Mucosa of rectum (tissue), 2 donors: Measurements from ENCODE around the gene SEMA6C.

ENCODE experiments used
- H3K27ac ChIP-seq, 2 donors: one replicate each; pipeline ENCODE4 v1.7.0; 2013; ENCODE audit warnings: inconsistent platforms in 2 of 2, low read depth in 2 of 2, low read length in 2 of 2
- H3K27me3 ChIP-seq, 2 donors: one replicate each; pipeline ENCODE4 v1.7.0; 2013; ENCODE audit warnings: low read length in 2 of 2; ENCODE audit not compliant: control insufficient read depth in 2 of 2, insufficient read depth in 2 of 2
- H3K36me3 ChIP-seq, 2 donors: one replicate each; pipeline ENCODE4 v1.7.0; 2013; ENCODE audit warnings: low read length in 2 of 2; ENCODE audit not compliant: control insufficient read depth in 2 of 2, insufficient read depth in 2 of 2
- H3K4me1 ChIP-seq, 2 donors: one replicate each; pipeline ENCODE4 v1.7.0; 2013; ENCODE audit warnings: low read length in 2 of 2, mild to moderate bottlenecking in 1 of 2; ENCODE audit not compliant: control insufficient read depth in 2 of 2, insufficient read depth in 2 of 2
- H3K4me3 ChIP-seq, 2 donors: one replicate each; pipeline ENCODE4 v1.7.0; 2013; ENCODE audit warnings: low read length in 2 of 2
- H3K9ac ChIP-seq, 2 donors: one replicate each; pipeline ENCODE4 v1.7.0; 2013; ENCODE audit warnings: low read length in 2 of 2, low read depth in 1 of 2, mild to moderate bottlenecking in 1 of 2
- H3K9me3 ChIP-seq, 2 donors: one replicate each; pipeline ENCODE4 v1.7.0; 2013; ENCODE audit warnings: low read length in 2 of 2; ENCODE audit not compliant: control insufficient read depth in 2 of 2
- donor health status: healthy.
- donor health status: Normal muscosa, but diverticular disease.

Gene SEMA6C

DNA sequence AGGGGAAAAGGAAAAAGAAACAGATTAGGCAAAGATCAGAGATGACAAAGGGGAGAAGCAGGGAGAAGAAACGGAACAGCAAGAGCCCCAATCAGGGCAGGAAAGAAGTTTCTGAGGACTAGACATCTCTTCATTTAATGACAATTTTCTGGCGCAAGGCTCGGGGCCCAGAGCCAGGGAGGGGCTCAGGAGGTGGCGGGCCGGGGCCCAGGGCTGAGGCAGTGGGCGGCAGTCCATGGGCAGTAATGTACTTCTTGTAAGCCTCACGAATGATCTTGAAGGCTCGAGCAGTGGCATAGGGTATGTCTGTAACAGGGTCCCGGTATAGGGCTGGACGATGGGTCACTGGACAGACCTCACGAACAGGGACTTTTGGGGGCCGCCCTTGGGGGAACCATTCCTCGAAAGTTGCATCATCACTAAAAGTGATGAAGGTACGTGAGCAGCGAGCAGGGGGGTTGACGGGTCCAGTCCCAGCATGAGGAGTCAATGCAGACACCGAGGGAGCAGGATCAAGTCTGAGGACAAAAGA is 30.1 kb upstream of the SEMA6C start:
- no peaks in the 10 kb centered on the region for H3K27me3 ChIP-seq
- no peaks in the 10 kb centered on the region for H3K9me3 ChIP-seq
- H3K36me3 ChIP-seq = peaks cover 48 to 67% of the 10 kb centered on the region in 2 donors
- H3K9ac ChIP-seq = no peak overlapping the region
- no peak overlapping the region for H3K4me3 ChIP-seq
- H3K27ac ChIP-seq = no peak overlapping the region
- H3K4me1 ChIP-seq = no peaks in the 10 kb centered on the region

- Histone ChIP-seq H3K9ac (no peak within 1 kb of the TSS), H3K36me3 (peaks cover 49 to 66% of the 10 kb centered on the region in 2 donors), H3K27ac (no peak within 1 kb of the TSS)
Measured at GRCh38 chr1:151175863-151176262, 29.4 kb upstream of the SEMA6C start, which contains the start of gene TMOD4. Gene TMOD4, minus strand, starts transcription at chr1:151175981. Its CDS starts 1,106 bp downstream, at chr1:151174875.

GRCh38 chr1:151175041-151175741 is 28.8 kb upstream of the SEMA6C start:
- peaks cover 49 to 69% of the 10 kb centered on the region in 2 donors for H3K36me3 ChIP-seq
- no peaks in the 10 kb centered on the region for H3K9me3 ChIP-seq
- no peak overlapping the region for H3K27ac ChIP-seq
- H3K4me1 ChIP-seq = no peaks in the 10 kb centered on the region
- H3K9ac ChIP-seq = no peak overlapping the region
- no peak overlapping the region for H3K4me3 ChIP-seq
- no peaks in the 10 kb centered on the region for H3K27me3 ChIP-seq

More at GRCh38 chr1:151175863-151176262, 29.4 kb upstream of the SEMA6C start, which contains the start of gene TMOD4:
- Histone ChIP-seq H3K9me3 (no peaks in the 10 kb centered on the region), H3K4me3 (no peak within 1 kb of the TSS), H3K4me1 (no peaks in the 10 kb centered on the region), H3K27me3 (no peaks in the 10 kb centered on the region)

DNA sequence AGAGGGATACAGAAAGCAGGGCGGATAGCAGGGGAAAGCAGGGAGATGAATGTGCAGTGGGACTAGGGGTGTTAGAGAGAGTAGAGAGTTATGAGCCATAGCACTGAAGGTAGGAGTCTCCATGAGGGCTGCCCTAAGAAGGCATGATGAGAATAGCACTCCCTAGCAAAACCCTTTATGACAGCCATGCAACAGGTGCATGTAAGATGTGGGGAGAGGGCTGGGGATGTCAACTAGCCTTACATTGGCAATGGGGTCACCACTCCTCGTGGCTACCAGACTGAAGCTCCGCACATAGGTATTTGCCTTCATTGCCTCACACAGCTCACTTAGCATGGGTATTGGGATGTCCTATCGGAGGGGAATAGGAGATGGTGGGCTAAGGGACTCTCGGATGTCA is 24.8 kb upstream of the SEMA6C start:
- Histone ChIP-seq H3K9ac (no peak overlapping the region), H3K27ac (no peak overlapping the region), H3K36me3 (peaks cover 31 to 55% of the 10 kb centered on the region in 2 donors), H3K27me3 (no peaks in the 10 kb centered on the region), H3K4me3 (no peak overlapping the region), H3K9me3 (no peaks in the 10 kb centered on the region), H3K4me1 (peaks cover 7 to 10% of the 10 kb centered on the region in 2 donors)

GRCh38 chr1:151167116-151167515 is 20.7 kb upstream of the SEMA6C start:
- no peak overlapping the region for H3K9ac ChIP-seq
- H3K27me3 ChIP-seq = no peaks in the 10 kb centered on the region
- peaks cover 13 to 18% of the 10 kb centered on the region in 2 donors for H3K4me1 ChIP-seq
- no peaks in the 10 kb centered on the region for H3K9me3 ChIP-seq
- no peak overlapping the region for H3K27ac ChIP-seq
- H3K36me3 ChIP-seq = peaks cover 23 to 28% of the 10 kb centered on the region in 2 donors
- H3K4me3 ChIP-seq = peak overlapping the region; percentile 78 to 100

DNA sequence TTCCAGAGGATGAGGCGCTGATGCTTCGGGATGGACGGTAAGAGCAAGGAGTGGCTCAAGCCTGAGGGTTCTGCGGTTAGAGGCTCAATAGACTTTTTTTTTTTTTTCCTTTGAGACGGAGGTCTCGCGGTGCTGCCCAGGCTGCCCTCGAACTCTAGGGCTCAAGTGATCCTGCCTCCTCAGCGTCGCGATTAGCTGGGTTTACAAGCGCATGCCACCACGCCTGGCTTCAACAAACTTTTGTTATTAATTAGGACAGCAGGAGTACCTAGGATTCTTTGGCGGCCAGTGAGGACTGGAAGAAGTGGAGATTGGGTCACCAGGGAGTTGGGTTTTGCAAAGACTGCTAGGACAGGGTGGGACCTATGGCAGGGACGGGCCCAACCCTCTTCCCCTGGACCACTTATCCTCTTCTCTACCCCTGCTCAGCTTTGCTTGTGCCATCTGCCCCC is 20.1 kb upstream of the SEMA6C start:
- peaks cover 27 to 30% of the 10 kb centered on the region in 2 donors for H3K36me3 ChIP-seq

GRCh38 chr1:151165738-151166504 is 19.5 kb upstream of the SEMA6C start, which contains the start of the genes LYSMD1 and SCNM1:
Gene LYSMD1, minus strand, starts transcription at chr1:151165902. Its CDS starts 644 bp downstream, at chr1:151165258.
Gene SCNM1, plus strand, starts transcription at chr1:151166144. Its CDS starts 9 bp downstream, at chr1:151166153.
- peak within 1 kb of the TSS; percentile 85 for H3K27ac ChIP-seq
- H3K9me3 ChIP-seq = no peaks in the 10 kb centered on the region
- peak within 1 kb of the TSS; percentile 83 to 96 for H3K9ac ChIP-seq
- H3K4me1 ChIP-seq = peaks cover 13 to 18% of the 10 kb centered on the region in 2 donors
- no peaks in the 10 kb centered on the region for H3K27me3 ChIP-seq
- H3K36me3 ChIP-seq = peaks cover 26 to 27% of the 10 kb centered on the region in 2 donors
- H3K4me3 ChIP-seq = peak within 1 kb of the TSS; percentile 78 to 100

More for the DNA sequence above, 20.1 kb upstream of the SEMA6C start:
- Histone ChIP-seq H3K27me3 (no peaks in the 10 kb centered on the region), H3K4me3 (peak overlapping the region; percentile 78 to 100), H3K4me1 (peaks cover 13 to 18% of the 10 kb centered on the region in 2 donors), H3K9me3 (no peaks in the 10 kb centered on the region), H3K9ac (peak overlapping the region; percentile 83 to 96), H3K27ac (peak overlapping the region in 1 of 2 donors; percentile 82)

GRCh38 chr1:151165281-151165737 is 18.9 kb upstream of the SEMA6C start:
- Histone ChIP-seq H3K4me1 (peaks cover 13 to 18% of the 10 kb centered on the region in 2 donors), H3K4me3 (peak overlapping the region; percentile 78 to 100), H3K27ac (peak overlapping the region; percentile 85), H3K9me3 (no peaks in the 10 kb centered on the region), H3K36me3 (peaks cover 24 to 27% of the 10 kb centered on the region in 2 donors), H3K27me3 (no peaks in the 10 kb centered on the region), H3K9ac (peak overlapping the region; percentile 83 to 96)

GRCh38 chr1:151164732-151165280 is 18.4 kb upstream of the SEMA6C start:
- Histone ChIP-seq H3K36me3 (peaks cover 22 to 24% of the 10 kb centered on the region in 2 donors), H3K4me3 (peak overlapping the region; percentile 78 to 100), H3K4me1 (peaks cover 13 to 18% of the 10 kb centered on the region in 2 donors), H3K27ac (peak overlapping the region; percentile 85), H3K9ac (peak overlapping the region; percentile 53 to 83), H3K9me3 (no peaks in the 10 kb centered on the region), H3K27me3 (no peaks in the 10 kb centered on the region)
